ENCODE results near the gene KDM4C.
"Not testable (repeated sequence)": the region's sequence is repeated elsewhere in the genome, so short reads cannot be mapped to it uniquely, and the experiment has no call there.

KDM4C gene

DNA sequence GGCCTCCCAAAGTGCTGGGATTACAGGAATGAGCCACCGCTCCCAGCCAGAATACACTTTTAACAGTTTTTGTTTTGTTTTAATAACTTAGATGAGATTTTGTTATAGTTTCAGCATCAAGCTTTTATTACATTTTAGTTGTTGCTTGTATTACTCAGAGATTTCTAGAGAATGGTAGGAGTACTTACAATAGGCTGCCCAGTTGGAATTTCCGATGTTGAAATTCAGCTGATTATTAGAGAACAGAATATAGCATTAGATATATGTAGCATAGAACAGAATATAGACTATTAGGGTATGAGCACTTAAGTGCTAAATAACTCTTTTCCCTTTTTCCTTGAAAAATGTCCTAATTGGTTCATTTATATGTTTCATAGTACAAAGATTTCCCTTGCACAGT lies 6.2 kb downstream of the KDM4C start:
- no peak for DNase-seq (ENCODE audit: low spot score)

GRCh38 chr9:6764523-6764922 lies 6.8 kb downstream of the KDM4C start:
- DNase-seq (ENCODE audit: low spot score) = no peak

- no peak for DNase-seq (ENCODE audit: low spot score)
Observed at GRCh38 chr9:6764950-6765349, 7.2 kb downstream of the KDM4C start.

DNA sequence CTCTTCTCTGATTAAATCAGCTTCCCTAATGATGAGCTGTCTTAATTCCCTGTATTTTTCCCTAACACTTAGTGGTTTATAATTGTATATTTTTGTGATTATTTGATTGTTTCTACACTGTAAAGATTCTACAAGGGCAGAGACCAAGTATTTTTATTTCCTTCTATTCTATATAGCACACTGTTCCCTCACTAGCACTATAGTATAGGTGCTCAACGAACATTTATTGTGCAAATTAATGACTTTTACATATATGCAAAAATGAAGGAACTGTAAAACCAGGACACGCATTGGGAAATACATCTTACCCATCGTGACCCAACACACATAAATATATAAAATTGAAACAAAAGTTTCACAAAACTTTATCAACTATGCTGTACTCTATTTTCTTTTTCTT lies 7.6 kb downstream of the KDM4C start:
- no peak for DNase-seq (ENCODE audit: low spot score)

- no peak for DNase-seq (ENCODE audit: low spot score)
Observed at GRCh38 chr9:6766606-6767005, 8.8 kb downstream of the KDM4C start.

DNA sequence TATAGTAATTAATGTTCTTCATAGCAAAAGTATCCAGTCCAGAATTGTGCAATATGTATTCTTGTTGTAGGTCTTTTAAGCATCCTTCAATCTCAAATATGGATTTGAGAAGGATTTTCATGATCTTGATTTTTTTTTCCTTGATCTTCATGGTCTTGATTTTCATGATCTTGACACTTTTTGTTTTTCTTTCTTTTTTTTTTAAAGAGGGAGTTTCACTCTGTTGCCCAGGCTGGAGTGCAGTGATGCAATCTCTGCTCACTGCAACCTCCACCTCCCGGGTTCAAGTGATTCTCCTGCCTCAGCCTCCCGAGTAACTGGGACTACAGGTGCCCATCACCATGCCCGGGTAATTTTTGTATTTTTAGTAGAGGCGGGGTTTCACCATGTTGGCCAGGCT lies 10.8 kb downstream of the KDM4C start:
- not testable (repeated sequence) for DNase-seq (ENCODE audit: low spot score)

DNA sequence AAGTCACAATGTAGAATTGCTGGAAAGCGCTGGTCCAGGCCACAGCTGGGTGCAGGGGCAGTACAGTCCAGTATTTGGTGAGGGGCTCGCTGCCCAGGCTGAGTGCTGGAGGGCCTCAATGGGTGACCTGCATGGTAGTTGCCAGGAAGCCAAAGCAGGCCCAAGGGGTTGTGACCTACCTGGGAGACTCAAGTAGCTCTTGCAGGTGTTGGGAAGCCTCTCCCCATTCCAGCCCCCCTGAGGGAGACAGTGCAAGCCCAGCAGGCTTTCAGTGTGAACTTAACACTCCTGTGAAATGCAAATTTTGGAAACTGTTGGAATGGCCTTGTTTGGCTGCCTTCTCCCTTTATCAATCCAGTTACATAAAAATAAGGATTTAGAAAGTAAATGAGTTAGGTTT lies 13.9 kb downstream of the KDM4C start:
- no peak for DNase-seq (ENCODE audit: low spot score)

- DNase-seq (ENCODE audit: low spot score) = no peak
Observed at GRCh38 chr9:6777213-6777902, 19.6 kb downstream of the KDM4C start.

DNA sequence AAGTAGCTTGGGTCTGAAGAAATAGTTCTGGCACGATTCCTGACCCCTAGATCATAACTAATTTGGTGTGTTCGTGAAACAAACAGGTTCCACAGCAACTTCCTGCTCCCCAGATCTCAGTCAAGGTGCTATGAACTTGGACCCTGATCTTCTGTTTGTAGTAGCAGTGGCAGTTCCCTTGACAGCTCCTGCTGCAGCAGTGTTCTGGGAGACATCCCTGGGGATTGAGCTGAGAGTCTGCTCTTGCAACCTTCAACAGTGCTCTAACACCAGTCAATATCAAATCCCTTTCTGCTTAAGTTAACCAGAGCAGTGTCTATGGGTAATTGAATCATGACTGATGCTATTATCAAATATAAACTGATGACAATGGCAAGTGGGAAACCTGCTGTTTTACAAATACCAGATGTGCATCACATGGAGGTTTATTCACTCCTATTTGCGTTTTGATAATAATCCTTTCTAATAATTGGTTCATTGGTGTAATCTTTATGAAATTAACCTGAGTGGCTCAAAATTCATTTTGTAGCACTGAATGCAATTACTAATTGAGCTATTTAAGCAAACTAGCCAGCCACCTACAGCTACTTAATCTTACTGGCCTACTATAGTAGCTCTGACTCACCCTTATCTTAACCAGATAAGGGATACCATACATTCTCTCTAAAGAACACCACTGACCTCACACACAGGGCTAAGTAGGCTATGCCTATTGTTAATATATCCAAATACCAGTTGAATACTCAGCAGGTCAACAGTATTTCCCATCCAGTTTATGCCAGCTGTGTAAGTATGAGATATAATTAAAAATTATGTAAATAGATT lies 21.9 kb downstream of the KDM4C start:
- DNase-seq (ENCODE audit: low spot score) = peak; percentile 10

- no peak for DNase-seq (ENCODE audit: low spot score)
Observed at GRCh38 chr9:6780690-6781089, 22.9 kb downstream of the KDM4C start.

- no peak for DNase-seq (ENCODE audit: low spot score)
Observed at GRCh38 chr9:6781476-6781875, 23.7 kb downstream of the KDM4C start.

DNA sequence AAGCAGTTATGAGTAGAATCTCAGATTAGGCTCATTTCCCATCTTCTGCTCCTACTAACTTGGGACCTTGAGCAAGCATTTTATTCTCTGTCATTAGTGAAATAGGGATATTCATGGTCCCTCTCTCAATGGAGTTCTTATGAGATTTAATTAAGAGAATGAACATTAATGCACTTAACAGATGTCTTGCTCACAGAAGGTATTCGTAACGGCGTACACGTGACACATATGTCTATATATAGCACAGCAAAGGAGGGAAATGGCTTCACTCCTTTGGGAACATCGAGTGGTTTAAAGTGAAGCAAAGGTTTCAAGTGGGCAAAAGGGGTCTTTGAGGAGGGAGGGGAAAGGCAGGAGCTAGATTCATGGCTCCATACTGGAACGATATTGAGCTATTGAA lies 24.6 kb downstream of the KDM4C start:
- no peak for DNase-seq (ENCODE audit: low spot score)

DNA sequence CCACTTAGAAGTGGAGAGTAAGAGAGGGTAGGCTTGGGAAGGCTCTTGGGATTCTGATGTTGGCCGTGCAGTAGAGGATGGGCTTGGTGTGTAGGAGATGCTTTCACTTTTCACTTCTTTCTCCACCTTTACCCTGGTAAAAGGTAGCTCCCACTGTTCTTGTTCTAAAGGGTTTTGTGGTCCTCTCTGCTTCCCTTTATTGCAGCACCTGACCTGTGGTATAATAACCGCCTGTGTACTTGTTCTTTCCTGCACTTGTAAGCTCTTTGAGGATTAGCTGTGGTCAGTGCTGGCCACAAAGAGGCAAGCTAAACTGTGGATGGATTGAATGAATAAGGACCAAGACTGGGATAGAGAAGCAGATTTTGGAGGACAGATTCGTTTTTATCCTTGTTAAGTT lies 25.2 kb downstream of the KDM4C start:
- DNase-seq (ENCODE audit: low spot score) = no peak

DNA sequence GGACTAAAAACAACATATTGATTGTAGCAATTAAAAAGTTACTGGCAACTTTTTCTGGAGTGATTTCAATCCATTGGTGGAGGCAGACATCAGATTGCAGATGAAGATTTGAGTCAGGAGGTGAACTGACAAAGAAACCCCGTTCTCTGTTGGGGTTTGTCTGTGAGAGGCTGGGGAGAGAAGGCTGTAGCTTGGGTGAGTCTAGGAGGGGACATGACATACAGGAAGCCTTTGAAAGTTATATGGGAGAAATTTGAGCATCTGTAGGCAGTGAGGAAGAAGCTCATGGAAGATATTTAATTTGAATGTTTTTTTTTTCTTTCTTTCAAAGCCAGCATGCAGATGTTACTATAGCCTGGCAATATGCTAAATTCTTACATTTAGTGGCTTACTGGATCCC lies 26.0 kb downstream of the KDM4C start:
- DNase-seq (ENCODE audit: low spot score) = no peak

DNA sequence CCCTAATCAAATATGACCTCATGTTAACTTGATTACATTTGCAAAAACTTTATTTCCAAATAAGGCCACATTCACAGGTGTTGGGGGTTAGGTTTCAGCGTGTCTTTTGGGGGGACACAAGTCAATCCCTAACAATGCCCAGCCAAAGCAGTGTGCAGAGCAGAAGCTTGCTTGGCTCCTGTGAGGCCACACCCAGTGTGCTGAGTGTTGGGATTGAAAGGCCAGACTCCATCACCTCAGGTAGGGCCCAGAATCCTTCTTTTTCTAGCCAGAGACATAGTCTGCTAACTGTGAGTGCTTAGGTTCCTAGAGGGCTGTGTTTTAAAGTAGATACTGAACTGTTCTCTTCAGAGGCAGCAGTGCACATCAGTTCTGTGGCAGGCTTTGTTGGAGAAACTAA lies 27.9 kb downstream of the KDM4C start:
- DNase-seq (ENCODE audit: low spot score) = no peak

DNA sequence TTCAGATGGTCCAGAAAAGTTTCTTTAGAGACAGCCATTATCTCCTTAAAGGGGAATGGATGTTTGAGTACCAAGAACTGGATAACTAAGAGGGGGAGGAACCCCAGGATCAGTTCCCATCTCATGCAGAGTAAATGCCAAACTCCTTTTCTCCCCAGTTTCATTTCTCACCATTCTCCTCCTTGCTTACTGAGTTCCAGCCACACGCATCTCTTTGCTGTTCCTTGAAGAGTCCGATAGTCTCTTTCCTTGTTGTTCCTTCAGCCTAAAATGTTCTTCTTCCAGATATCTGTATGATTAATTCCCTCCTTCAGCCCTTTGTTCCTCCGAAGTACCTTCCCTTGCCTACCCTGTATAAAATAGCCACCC lies 30.0 kb downstream of the KDM4C start:
- DNase-seq (ENCODE audit: low spot score) = no peak

DNA sequence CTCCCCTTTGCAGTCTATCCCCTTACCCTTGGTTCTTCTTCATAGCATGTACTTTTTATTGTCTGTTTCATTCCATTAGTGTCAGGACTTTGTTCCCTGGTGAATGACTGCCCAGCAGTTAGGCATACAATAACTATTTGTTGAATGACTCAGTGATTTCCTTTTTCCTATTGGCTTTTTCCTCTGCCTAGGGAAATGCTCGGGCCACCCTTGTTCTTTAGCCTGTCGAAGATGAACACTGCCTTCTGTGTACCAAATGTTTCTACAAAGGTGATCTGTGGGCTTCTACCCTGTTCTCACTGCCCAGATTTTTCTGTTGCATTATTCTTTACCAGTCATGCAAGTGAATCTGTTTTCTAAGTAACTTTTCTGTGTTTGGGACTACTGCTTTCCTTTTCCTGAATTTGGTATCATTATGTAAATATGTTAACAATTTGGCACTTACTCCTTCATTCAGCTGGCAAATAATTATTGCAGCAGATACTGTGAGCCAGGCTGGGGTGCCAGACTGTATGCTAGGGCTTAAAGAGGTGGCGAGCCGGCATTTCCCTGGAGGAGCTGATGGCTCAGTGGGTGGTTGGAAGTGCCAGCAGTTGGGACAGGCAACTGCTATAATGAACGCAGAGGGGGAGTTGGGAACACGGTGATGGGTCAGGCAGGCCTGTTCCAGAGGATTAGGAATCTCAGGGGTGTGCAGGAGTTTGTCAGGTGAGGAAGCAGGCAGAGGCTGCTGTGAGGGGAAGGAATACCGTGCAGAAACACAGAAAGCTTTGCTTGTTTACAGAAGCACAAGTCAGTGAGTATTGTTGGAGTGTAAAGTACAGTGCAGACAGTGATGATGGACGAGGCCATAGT lies 30.6 kb downstream of the KDM4C start:
- DNase-seq (ENCODE audit: low spot score) = peak; percentile 77

DNA sequence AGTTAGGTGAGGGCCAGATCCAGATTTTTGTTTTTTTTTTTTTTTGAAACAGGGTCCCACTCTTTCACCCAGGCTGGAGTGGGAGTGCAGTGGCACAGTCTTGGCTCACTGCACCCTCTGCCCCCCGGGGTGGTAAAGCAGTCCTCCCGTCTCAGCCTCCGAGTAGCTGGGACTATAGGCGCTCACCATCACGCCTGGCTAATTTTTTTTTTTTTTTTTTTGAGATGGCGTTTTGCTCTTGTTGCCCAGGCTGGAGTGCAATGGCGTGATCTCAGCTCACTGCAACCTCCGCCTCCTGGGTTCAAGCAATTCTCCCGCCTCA lies 31.2 kb downstream of the KDM4C start:
- DNase-seq (ENCODE audit: low spot score) = not testable (repeated sequence)

GRCh38 chr9:6790866-6791265 lies 33.1 kb downstream of the KDM4C start:
- DNase-seq (ENCODE audit: low spot score) = no peak

DNA sequence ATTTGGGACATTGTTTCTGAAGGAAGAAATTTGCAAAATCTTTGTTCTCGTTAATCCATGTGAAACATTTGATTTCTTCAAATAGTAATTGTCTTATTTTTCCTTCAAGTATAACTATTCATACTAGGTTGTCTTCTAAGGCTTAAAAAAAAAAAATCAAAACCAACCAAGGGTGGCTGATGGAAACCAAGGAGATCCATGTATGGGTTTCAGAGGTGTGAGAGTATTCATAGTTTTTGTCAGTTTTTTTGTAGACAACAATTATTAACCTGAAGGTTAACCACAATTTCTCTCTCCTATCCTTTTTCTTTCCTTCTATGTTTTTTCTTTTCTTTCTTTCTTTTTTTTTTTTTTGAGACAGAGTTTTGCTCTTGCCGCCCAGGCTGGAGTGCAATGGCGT lies 35.4 kb downstream of the KDM4C start:
- no peak for DNase-seq (ENCODE audit: low spot score)

- DNase-seq (ENCODE audit: low spot score) = no peak
Observed at GRCh38 chr9:6794936-6795335, 37.2 kb downstream of the KDM4C start.

- DNase-seq (ENCODE audit: low spot score) = no peak
Observed at GRCh38 chr9:6802926-6803325, 45.2 kb downstream of the KDM4C start.

DNA sequence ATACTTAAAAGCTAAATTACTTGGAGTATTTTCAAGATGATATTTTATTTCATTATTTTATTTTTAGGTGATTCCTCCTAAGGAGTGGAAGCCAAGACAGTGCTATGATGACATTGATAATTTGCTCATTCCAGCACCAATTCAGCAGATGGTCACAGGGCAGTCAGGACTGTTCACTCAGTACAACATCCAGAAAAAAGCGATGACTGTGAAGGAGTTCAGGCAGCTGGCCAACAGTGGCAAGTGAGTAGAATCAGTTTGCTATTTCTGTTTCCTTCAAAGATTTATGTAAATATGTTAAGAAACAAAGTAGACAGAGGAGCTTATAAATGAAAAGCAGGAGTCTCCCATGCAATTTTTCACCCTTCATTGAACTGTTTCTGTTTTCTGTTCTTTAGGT lies 47.8 kb downstream of the KDM4C start:
- no peak for DNase-seq (ENCODE audit: low spot score)

Measured in kidney capillary endothelial cell (primary cell).